HEK293T (cell line): Measurements from ENCODE around the gene C2orf76.

Experiments
- ARNT ChIP-seq: fragments of 450-650 bp; IDR thresholded peaks from 2 replicates; pipeline ENCODE4 v1.6.1; 2017; ENCODE audit warnings: mild to moderate bottlenecking
- BHLHE40 ChIP-seq: fragments of 450-650 bp; IDR thresholded peaks from 2 replicates; pipeline ENCODE4 v1.6.1; 2016; ENCODE audit warnings: mild to moderate bottlenecking, moderate library complexity, borderline replicate concordance
- CTBP1 ChIP-seq: fragments of 450-650 bp; IDR thresholded peaks from 2 replicates; pipeline ENCODE4 v1.6.1; 2016; ENCODE audit warnings: borderline replicate concordance
- ELF4 ChIP-seq: fragments of 450-650 bp; IDR thresholded peaks from 2 replicates; pipeline ENCODE4 v1.6.1; 2017; ENCODE audit warnings: antibody characterized with exemption
- FOXA1 ChIP-seq: fragments of 450-650 bp; IDR thresholded peaks from 2 replicates; pipeline ENCODE4 v1.6.1; 2016; ENCODE audit warnings: mild to moderate bottlenecking
- FOXK2 ChIP-seq: fragments of 450-650 bp; IDR thresholded peaks from 2 replicates; pipeline ENCODE4 v1.6.1; 2016; ENCODE audit warnings: mild to moderate bottlenecking
- FOXM1 ChIP-seq: fragments of 450-650 bp; IDR thresholded peaks from 2 replicates; pipeline ENCODE4 v1.6.1; 2017; ENCODE audit warnings: mild to moderate bottlenecking, borderline replicate concordance
- HDGF ChIP-seq: fragments of 450-650 bp; IDR thresholded peaks from 2 replicates; pipeline ENCODE4 v1.6.1; 2017; ENCODE audit warnings: antibody characterized with exemption, borderline replicate concordance
- L3MBTL2 ChIP-seq: fragments of 450-650 bp; conservative IDR thresholded peaks from 2 replicates; pipeline ENCODE4 v1.6.1; 2016; ENCODE audit warnings: mild to moderate bottlenecking
- NFRKB ChIP-seq: fragments of 450-650 bp; IDR thresholded peaks from 2 replicates; pipeline ENCODE4 v1.6.1; 2016; ENCODE audit warnings: mild to moderate bottlenecking, moderate library complexity
- SP1 ChIP-seq: fragments of 450-650 bp; IDR thresholded peaks from 2 replicates; pipeline ENCODE4 v1.6.1; 2017
- SUZ12 ChIP-seq: fragments of 450-650 bp; IDR thresholded peaks from 2 replicates; pipeline ENCODE4 v1.6.1; 2016; ENCODE audit warnings: mild to moderate bottlenecking
- TARDBP ChIP-seq: fragments of 450-650 bp; IDR thresholded peaks from 2 replicates; pipeline ENCODE4 v1.6.1; 2016
- ZNF384 ChIP-seq: fragments of 450-650 bp; IDR thresholded peaks from 2 replicates; pipeline ENCODE4 v1.6.1; 2016

- TF ChIP-seq FOXK2 (no peak), SP1 (no peak), BHLHE40 (no peak), ARNT (no peak), NFRKB (no peak), SUZ12 (no peak), L3MBTL2 (no peak), TARDBP (no peak), HDGF (no peak), ELF4 (no peak), CTBP1 (no peak), FOXM1 (no peak), ZNF384 (no peak), FOXA1 (no peak)
Observed at GRCh38 chr2:119350311-119350998, 16.2 kb downstream of the C2orf76 start.
